Subcutaneous abdominal adipose tissue (tissue), 5 donors: Measurements from ENCODE around the gene CDS1.
"Not testable (repeated sequence)": the region's sequence is repeated elsewhere in the genome, so short reads cannot be mapped to it uniquely, and the experiment has no call there.

ENCODE experiments used
- H3K27ac ChIP-seq: one replicate; pipeline ENCODE4 v1.7.0; 2013; ENCODE audit warnings: low read depth, mild to moderate bottlenecking, inconsistent platforms, low read length, moderate library complexity
- H3K27me3 ChIP-seq, 5 donors: one replicate each; pipeline ENCODE4 v1.7.0; 2013; ENCODE audit warnings: low read length in 5 of 5, inconsistent platforms in 1 of 5; ENCODE audit not compliant: control insufficient read depth in 5 of 5, insufficient read depth in 4 of 5
- H3K36me3 ChIP-seq, 5 donors: one replicate each; pipeline ENCODE4 v1.7.0; 2013; ENCODE audit warnings: low read length in 5 of 5; ENCODE audit not compliant: control insufficient read depth in 5 of 5, insufficient read depth in 5 of 5
- H3K4me1 ChIP-seq, 5 donors: one replicate each; pipeline ENCODE4 v1.7.0; 2013; ENCODE audit warnings: low read length in 5 of 5, mild to moderate bottlenecking in 3 of 5, moderate library complexity in 1 of 5; ENCODE audit not compliant: control insufficient read depth in 5 of 5, insufficient read depth in 5 of 5
- H3K4me3 ChIP-seq, 5 donors: one replicate each; pipeline ENCODE4 v1.7.0; 2013; ENCODE audit warnings: low read length in 5 of 5, low read depth in 1 of 5
- H3K9ac ChIP-seq, 5 donors: one replicate each; pipeline ENCODE4 v1.7.0; 2013; ENCODE audit warnings: low read length in 5 of 5, mild to moderate bottlenecking in 4 of 5, moderate library complexity in 3 of 5
- H3K9me3 ChIP-seq, 5 donors: one replicate each; pipeline ENCODE4 v1.7.0; 2013; ENCODE audit warnings: low read length in 5 of 5; ENCODE audit not compliant: control insufficient read depth in 5 of 5
- donor health status: healthy.
- donor health status: healthy.
- donor health status: healthy.
- donor health status: healthy.
- donor health status: healthy.

The CDS1 gene

GRCh38 chr4:84681486-84682274 lies 98.8 kb downstream of the CDS1 start:
- H3K27ac ChIP-seq, result no peak overlapping the region
- no peak overlapping the region for H3K4me3 ChIP-seq

GRCh38 chr4:84682661-84683060 lies 99.7 kb downstream of the CDS1 start:
- not testable (repeated sequence) for H3K27me3 ChIP-seq, H3K9me3 ChIP-seq, H3K9ac ChIP-seq, H3K4me3 ChIP-seq
- Histone ChIP-seq H3K4me1 (peaks cover 6 to 27% (median 20%) of the 10 kb centered on the region in 5 donors), H3K36me3 (peaks cover 13 to 73% (median 63%) of the 10 kb centered on the region in 5 donors), H3K27ac (peak overlapping the region; percentile 26)

More at GRCh38 chr4:84681486-84682274, 98.8 kb downstream of the CDS1 start:
- Histone ChIP-seq H3K27me3 (no peaks in the 10 kb centered on the region), H3K36me3 (peaks cover 17 to 81% (median 68%) of the 10 kb centered on the region in 5 donors), H3K4me1 (peaks cover 6 to 27% (median 20%) of the 10 kb centered on the region in 5 donors), H3K9ac (no peak overlapping the region), H3K9me3 (no peaks in the 10 kb centered on the region)

DNA sequence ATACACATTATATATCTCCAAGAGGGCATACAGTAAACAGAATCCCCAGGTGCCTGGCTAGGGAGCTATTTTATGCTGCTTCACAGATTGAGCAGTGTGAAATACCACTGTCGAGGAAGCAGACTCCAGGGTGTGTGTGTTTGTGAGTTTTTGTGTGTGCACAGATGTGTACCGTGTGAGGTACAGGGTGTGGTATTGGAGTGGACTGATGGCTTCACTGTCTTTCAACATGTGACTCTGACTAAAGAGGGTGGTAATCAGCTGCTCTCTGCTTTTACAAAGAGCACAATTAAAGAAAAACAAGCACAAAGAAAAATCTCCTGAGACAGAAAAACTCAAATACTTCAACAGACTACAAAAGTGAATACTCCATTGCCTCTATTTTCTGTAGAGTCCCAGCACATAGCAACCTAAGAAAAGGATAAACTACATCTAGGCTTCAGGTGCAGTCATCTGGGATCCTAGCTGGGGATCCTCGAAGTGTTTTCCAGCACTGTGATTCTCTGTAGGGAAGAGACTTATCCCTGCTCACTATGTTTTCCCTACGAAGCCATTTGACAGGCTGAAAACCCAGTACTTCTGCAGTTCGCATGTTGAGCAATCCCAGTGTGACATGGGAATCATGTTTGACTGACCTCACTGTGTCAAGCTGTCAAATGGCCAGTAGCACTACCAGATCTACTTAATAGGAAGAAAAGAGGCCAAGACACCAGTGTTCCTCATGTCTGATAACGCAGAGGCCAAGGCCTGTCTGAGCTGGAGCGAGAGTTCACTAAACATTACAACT lies 100.3 kb downstream of the CDS1 start:
- no peaks in the 10 kb centered on the region for H3K27me3 ChIP-seq
- H3K9ac ChIP-seq, result no peak overlapping the region
- H3K27ac ChIP-seq, result peak overlapping the region; percentile 26
- H3K9me3 ChIP-seq, result no peaks in the 10 kb centered on the region
- peaks cover 13 to 73% (median 63%) of the 10 kb centered on the region in 5 donors for H3K36me3 ChIP-seq
- H3K4me3 ChIP-seq, result no peak overlapping the region
- H3K4me1 ChIP-seq, result peaks cover 6 to 30% (median 20%) of the 10 kb centered on the region in 5 donors

- H3K27ac ChIP-seq, result peak overlapping the region; percentile 26
- H3K4me3 ChIP-seq, result no peak overlapping the region
- H3K27me3 ChIP-seq, result no peaks in the 10 kb centered on the region
- peaks cover 6 to 35% (median 20%) of the 10 kb centered on the region in 5 donors for H3K4me1 ChIP-seq
- H3K9ac ChIP-seq, result no peak overlapping the region
- H3K36me3 ChIP-seq, result peaks cover 13 to 69% (median 59%) of the 10 kb centered on the region in 5 donors
- no peaks in the 10 kb centered on the region for H3K9me3 ChIP-seq
Measured at GRCh38 chr4:84684361-84684760, 101.4 kb downstream of the CDS1 start.

GRCh38 chr4:84685105-84685504 lies 102.2 kb downstream of the CDS1 start:
- peaks cover 6 to 35% (median 19%) of the 10 kb centered on the region in 5 donors for H3K4me1 ChIP-seq
- H3K36me3 ChIP-seq, result peaks cover 13 to 69% (median 61%) of the 10 kb centered on the region in 5 donors
- H3K27me3 ChIP-seq, result no peaks in the 10 kb centered on the region
- H3K4me3 ChIP-seq, result no peak overlapping the region
- no peak overlapping the region for H3K9ac ChIP-seq
- no peaks in the 10 kb centered on the region for H3K9me3 ChIP-seq
- H3K27ac ChIP-seq, result no peak overlapping the region

DNA sequence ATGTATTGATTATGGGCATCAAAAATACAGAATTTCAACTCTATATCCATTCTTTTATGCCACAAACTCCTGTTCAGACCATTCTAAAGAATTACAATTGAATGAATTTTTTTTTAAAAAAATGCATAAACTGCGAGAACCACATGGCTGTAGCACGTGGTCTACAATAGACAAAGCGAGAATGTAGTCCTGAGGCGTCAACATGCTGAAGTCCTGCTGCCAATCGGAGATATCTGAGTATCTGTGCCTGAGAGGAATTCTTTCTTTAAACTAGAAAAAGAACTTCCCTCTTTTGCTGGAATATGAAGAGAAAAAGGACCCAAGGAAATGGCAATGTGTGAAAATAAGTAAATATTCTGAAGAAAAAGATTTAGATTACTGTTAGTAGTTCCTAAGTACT lies 105.7 kb downstream of the CDS1 start:
- no peaks in the 10 kb centered on the region for H3K27me3 ChIP-seq
- H3K36me3 ChIP-seq, result peaks cover 19 to 68% (median 52%) of the 10 kb centered on the region in 5 donors
- H3K9me3 ChIP-seq, result no peaks in the 10 kb centered on the region

DNA sequence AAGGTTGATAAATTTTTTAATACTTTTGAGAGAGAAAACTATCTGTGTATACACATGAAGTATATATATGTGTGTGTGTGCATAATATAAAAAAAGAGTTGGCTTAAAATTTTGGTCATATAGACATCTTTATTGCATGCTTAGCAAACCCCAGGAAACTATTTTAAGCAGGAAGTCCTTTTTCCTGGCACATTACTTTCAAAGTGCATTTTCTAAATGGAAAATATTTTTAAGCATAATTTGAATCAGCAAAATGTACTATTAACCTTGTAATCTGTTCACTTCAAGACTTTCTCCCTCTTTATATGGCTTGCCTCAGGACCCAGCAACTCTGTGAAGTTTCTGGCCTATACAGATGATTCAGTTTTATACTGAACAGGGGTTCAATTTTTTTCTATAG lies 106.3 kb downstream of the CDS1 start:
- no peak overlapping the region for H3K4me3 ChIP-seq
- H3K27me3 ChIP-seq, result no peaks in the 10 kb centered on the region
- no peaks in the 10 kb centered on the region for H3K9me3 ChIP-seq
- peaks cover 0 to 19% (median 11%) of the 10 kb centered on the region in 5 donors for H3K4me1 ChIP-seq
- peaks cover 23 to 64% (median 48%) of the 10 kb centered on the region in 5 donors for H3K36me3 ChIP-seq
- H3K27ac ChIP-seq, result no peak overlapping the region
- no peak overlapping the region for H3K9ac ChIP-seq

More for the DNA sequence above, 105.7 kb downstream of the CDS1 start:
- Histone ChIP-seq H3K4me3 (no peak overlapping the region), H3K27ac (no peak overlapping the region), H3K9ac (no peak overlapping the region), H3K4me1 (peaks cover under 1 to 23% (median 13%) of the 10 kb centered on the region in 5 donors)

- Histone ChIP-seq H3K4me1 (peaks cover 0 to 19% (median 11%) of the 10 kb centered on the region in 5 donors), H3K36me3 (peaks cover 23 to 68% (median 53%) of the 10 kb centered on the region in 5 donors), H3K27me3 (no peaks in the 10 kb centered on the region), H3K9ac (no peak overlapping the region), H3K27ac (peak overlapping the region; percentile 14), H3K4me3 (no peak overlapping the region), H3K9me3 (no peaks in the 10 kb centered on the region)
Measured at GRCh38 chr4:84690481-84690880, 107.6 kb downstream of the CDS1 start.

DNA sequence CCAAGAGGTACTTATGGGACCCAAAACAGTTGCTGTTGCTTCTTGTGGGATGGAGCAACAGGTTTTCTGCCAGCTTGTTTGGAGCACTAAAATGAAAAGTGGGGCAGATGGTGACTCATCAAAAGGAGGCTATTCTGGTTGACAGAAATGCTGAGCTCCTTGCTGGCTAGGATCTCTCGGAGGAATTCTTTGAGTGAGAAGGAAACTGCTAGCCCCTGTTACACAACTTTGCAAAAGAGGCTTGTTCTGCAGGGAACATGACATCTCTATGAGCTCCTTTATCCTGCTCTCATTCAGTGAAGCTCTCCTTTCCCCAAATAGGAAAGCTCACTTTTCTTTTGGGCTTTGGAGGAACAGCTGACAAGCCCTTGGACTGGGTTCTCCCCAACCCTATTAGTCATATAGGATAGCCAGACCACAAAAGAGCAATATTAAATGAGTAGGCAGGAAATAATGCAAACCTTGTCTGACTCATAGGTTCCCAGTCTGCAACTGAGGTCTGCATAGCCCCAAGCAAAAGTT lies 108.3 kb downstream of the CDS1 start:
- H3K4me1 ChIP-seq, result peaks cover 0 to 19% (median 11%) of the 10 kb centered on the region in 5 donors
- no peaks in the 10 kb centered on the region for H3K27me3 ChIP-seq
- peaks cover 30 to 73% (median 57%) of the 10 kb centered on the region in 5 donors for H3K36me3 ChIP-seq
- H3K27ac ChIP-seq, result peak overlapping the region; percentile 24
- no peak overlapping the region for H3K9ac ChIP-seq
- H3K4me3 ChIP-seq, result no peak overlapping the region
- no peaks in the 10 kb centered on the region for H3K9me3 ChIP-seq
